ENCODE data around the gene BMP7.
"Not testable (repeated sequence)": the region's sequence is repeated elsewhere in the genome, so short reads cannot be mapped to it uniquely, and the experiment has no call there.

The BMP7 gene

DNA sequence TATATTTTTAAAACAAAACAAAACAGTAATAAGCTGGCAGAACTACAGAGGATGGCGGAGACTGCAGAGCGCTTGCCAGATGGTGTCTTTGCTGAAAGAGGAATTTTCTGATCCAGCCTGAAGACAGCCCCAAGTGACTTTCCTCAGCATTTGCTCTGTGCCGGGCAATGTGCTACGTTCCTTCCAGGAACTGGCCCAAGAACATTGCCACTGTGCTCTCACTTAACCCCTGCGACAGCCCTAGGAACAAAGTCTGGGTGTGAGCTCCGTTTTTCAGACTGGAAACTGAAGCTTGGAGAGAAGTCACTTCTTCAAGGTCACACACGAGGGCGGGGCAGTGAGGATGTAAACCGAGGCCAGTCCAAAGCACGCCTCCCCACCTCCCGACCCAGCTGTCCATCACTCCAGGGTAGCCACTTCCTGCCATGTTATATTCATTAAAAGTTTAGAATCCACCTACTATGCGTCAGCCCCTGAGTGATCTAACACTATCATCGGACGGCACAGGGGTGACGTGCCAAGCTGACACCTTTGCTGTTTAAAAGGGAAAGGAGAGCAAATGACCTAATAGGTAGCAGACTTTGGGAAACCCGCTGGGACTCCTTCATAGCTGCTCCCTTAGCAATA is 22.3 kb upstream of the BMP7 start:
- in situ Hi-C loops (cut with MboI; ENCODE audit: low sequenced_read_pairs), result no loop called here

DNA sequence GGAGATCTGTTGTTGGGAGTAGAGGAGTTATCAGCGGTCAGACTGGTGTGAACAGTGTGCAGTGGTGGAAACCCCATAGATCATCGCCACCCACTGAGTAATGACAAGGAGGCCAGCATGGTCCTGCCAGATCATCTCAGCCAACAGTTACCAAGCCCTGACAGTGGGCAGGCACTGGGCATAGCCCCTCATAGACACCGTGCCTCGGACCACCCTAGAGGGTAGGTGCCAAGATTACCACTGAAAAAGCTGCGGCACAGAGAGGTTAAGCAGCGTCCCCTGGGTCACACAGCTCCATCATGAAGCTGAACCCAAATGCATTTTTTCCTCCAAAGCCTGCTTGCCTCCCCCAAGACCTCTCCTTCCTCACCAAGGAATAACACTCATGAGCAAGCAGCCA is 21.5 kb upstream of the BMP7 start:
- in situ Hi-C loops (cut with MboI; ENCODE audit: low sequenced_read_pairs), result no loop called here

DNA sequence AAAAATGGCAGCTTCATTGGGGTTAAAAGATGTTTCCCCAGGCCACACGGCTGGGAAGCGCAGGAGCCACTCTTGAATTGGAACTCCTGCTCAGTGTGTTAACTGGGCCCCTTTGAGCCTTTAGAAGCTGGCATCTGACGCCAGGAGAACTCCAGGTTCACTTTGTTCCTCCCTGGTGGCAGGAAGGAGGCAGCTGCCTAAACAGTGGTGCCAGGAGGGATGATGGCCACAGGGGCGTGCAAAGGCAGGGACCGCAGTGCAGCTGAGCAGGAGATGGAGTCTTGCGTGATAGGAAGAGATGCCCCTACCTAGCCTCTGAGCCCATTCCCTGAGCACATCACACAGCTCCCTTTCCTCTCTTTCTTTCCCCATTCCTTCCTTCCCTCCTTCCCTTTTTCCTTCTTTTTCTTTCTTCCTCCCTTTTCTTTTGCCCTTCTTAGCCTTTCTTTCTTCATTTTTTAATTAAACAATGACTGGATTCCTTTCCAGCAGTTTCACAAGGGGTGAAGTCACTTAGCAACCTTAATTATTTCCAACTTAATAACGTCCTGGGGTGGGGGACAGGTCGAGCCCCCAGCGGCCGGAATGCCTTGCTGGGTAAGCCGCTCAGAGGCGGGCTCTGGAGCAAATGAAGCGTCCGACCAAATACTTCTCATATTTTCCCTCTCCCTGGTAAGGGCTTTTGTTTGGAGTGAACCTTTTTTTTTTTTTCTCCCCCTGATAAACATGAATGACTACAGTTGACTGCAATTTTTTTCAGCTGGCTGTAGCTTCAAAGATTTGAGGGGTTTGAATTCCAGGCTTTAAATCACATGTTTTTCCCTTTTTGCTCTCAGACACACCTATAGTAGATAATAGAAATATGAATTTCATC is 20.8 kb upstream of the BMP7 start:
- in situ Hi-C loops (cut with MboI; ENCODE audit: low sequenced_read_pairs), result no loop called here

DNA sequence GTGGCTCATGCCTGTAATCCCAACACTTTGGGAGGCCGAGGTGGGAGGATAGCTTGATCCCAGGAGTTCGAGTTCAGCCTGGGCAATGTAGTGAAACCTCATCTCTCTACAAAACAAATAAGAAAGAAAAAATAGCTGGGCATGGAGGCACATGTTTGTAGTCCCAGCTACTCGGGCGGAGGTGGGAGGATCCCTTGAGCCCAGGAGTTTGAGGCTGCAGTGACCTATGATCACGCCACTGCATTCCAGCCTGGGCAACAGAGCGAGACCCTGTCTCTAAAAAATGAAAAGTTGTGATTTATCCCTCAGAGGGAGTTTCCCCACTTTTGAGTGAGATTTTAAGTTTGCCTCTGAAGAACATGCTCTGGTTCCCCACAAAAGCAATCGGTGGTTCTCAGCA is 17.4 kb upstream of the BMP7 start:
- in situ Hi-C loops (cut with MboI; ENCODE audit: low sequenced_read_pairs), result no loop called here

DNA sequence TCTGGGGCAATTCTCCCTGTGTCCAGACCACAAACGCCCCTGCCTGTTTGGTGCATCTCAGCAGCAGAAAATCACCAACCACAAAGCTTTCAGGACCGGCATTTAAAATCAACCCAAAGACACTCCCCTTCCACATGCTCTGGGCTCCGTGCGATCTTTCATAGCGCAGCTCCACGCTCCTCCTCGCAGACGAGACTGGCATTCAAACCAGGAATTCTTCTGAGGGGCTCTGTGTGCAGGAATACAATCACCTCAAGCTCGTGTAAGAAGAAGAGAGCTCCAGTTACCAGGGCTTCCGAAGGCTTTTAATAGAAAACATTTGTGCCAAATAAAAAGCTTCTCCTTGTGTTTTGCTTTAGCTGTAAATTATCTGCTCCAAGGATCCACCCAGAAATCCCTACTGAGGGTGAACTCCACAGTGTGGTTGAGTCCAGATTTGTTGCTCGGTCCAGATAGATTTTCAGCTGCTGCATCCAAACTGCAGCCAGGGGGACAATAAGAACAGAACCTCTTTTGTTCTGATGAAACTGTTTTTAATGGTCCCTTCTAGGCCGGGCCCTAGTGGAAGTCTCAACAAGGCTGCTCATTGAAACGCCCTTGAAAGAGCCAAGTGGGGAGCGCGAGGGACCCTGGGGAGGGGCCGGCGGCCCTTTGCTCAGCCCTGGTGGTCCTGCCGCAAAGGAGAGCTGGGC is 16.4 kb upstream of the BMP7 start:
- in situ Hi-C loops (cut with MboI; ENCODE audit: low sequenced_read_pairs), result no loop called here

DNA sequence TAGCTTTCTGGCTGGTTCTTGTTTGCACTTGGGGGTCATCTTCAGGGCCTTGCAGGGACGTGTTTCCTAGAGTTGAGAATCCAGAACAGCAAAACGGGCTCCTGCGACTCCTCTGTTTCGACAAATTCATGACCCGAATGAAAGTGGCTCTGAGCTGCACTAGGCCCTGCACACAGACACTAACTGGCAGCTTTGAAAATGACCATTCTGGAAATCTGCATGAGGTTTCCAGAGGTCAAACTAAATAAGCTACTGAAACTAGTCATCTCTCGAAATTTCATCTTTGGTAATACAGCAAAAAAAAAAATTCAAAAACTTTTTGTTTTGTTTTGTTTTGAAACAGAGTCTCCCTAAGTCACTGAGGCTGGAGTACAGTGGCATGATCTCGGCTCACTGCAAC is 15.5 kb upstream of the BMP7 start:
- in situ Hi-C loops (cut with MboI; ENCODE audit: low sequenced_read_pairs), result no loop called here

DNA sequence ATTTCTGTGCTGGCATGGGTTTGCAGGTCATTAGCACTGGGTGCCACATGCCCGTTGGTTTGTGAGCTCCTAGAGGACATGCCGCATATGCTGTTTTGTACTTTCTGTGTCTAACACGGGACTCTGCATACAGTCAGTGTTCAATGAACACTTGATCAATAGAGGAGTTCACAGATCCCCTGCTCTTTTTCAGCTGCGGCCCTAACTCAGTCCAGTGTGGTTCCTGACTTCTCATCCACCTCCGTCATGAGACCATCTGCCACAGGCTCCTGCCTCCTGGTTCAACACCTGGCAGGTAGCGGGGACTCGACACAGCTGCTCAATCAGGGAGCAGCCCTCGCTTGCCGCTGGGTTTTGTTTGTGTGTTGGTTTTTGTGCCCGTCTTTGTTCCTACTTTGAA is 13.8 kb upstream of the BMP7 start:
- in situ Hi-C loops (cut with MboI; ENCODE audit: low sequenced_read_pairs), result no loop called here

DNA sequence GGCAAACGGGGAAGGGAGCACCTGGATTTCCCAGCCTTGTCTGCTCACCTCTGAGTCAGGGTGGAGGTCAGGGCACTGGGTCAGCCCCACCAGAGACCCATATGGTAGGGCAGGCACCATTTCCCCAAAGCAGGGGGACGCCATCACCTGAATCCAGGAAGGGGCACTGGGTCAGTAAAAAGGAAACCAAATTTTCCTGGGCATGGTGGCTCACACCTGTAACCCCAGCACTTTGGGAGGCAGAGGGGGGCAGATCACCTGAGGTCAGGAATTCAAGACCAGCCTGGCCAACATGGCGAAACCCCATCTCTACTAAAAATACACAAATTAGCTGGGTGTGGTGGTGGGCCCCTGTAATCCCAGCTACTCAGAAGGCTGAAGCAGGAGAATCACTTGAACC is 13.1 kb upstream of the BMP7 start:
- in situ Hi-C loops (cut with MboI; ENCODE audit: low sequenced_read_pairs), result not testable (repeated sequence)

DNA sequence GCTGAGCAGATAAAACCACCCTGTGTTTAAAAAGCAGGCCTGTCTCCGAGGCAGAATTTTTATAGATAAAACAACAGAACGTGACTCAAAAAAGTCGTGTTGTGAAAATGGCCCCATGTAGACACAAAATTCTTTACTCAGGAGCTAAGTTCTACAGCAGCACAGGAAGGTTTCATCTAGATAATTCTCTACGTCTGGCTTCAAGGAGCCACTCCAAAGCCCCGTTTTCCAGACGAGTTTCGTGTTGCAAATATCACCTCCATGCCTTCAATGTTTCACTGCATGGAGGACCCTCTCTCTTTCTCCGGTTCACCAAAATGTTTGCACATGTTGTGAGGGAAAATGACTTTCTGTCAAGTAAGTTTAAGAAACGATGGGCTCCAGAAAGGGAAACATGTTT is 12.0 kb upstream of the BMP7 start:
- in situ Hi-C loops (cut with MboI; ENCODE audit: low sequenced_read_pairs), result no loop called here

DNA sequence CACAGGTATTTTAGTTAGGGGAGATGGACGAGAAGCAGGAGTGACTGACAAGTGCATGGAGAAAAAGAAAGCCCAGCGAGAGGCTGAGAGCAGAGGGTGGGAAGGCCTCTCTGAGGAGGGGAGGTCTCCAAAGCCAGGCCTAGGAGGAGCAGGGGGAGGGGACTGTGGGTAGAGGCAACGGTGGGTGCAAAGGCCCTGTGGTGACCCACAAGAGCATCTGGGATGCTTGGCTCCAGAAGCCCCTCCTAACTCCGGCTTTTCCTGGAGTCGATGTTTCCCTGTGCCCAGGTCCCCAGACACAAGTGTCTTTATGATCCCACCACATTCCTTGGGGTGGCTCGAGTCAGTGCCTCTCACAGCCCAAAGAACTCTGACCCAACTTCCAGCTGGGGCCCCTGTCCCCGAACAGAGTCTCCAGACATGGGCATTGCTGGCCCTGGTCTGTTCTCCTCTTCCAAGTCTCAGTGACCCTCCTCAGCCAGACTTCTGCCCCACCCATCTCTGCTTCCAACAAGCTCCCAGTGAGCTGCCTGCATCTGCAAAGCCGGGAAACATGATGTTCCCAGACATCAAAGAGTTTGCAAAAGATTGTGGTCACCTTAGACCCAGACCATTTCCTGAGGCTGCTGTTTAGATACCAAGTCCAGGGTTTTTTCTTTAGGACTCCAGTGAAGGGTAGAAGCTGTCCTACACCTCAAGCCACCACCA is 11.1 kb upstream of the BMP7 start:
- in situ Hi-C loops (cut with MboI; ENCODE audit: low sequenced_read_pairs), result no loop called here

DNA sequence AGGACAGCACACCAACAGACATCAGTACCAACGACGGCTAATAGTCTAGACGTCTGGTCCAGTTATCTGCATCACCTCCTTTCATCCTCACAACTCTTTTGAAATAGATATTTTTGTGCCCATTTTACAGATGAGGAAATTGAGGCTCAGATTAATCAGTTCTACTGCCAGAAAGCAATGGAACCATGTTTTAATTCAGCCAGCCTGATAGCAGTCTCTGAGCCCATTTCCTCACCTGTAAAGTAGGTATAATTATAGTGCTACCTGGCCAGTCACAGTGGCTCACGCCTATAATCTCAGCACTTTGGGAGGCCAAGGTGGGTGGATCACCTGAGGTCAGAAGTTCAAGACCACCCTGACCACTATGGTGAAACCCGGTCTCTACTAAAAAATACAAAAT is 9.8 kb upstream of the BMP7 start:
- in situ Hi-C loops (cut with MboI; ENCODE audit: low sequenced_read_pairs), result no loop called here

DNA sequence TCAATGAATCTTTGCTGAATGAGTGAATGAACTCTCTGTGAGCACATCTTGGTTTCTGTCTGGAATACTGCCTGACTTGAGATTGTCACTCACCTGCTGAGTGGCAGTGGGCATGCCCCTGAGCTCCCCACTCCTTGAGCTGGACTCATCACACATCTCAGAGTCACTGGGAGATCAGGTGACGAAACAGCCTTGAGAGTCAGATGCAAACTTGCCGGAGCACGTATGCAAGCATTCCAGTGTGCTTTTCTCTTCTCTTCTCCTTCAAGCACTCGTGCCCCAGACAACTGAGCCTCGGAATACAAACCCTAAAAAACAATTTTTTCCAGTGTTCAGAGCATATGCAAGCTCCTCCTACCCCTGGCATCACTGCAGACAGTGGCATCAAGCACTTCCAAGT is 9.4 kb upstream of the BMP7 start:
- in situ Hi-C loops (cut with MboI; ENCODE audit: low sequenced_read_pairs), result no loop called here

DNA sequence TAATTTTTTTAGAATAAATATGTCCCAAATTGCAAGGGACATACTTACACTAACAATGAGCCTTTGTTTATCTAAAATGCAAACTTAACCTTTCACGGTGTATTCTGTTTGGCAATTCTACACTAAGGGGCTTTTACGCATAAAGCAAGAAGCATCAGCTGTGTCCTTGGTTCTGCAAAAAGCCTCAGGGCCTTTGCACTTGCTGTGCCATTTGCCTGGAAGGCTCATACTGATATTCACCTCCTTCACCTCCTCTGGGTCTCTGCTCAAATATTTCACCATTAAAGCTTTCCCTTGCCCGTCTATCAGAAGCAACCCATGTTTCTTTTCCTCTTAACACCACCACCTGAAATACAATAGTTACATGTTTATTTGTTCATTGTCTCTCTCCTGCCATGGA is 8.9 kb upstream of the BMP7 start:
- in situ Hi-C loops (cut with MboI; ENCODE audit: low sequenced_read_pairs), result no loop called here

DNA sequence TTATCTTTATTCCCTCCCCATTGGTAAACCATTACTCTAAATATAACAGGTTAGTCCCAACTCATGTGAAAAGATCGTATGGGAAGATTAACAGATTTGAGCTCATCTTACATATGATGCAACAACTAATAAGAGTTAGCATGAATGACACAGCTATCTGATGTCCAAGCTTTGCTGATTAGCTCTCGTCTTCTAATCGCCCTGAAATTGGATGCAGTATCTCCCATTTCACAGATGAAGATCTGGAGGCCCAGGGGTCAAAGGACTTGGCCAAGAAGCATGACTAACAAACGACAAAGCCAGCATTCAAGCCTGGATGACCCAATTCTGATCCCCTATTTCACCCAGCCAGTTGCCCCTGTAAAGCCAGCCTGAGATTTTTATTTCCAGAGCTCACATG is 8.4 kb upstream of the BMP7 start:
- in situ Hi-C loops (cut with MboI; ENCODE audit: low sequenced_read_pairs), result no loop called here

DNA sequence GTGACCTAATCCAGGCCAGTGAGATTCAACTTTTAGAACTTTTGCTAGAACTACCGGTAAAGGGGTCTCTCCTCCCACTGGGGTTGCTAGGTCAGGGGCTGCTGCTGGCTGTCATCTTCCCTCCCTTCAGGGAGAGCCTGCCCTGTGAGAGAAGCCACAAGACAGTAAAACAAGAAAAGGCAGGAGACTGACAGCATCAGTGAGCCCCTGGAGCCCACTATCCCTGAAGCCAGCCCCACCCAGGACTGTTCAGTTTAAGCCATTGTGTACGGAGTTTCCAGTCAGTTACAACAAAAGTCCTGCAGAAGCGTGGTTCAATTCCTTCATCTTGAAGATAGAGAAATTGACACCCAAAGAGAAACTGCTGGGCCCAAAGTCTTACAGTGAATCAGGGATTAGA is 7.9 kb upstream of the BMP7 start:
- in situ Hi-C loops (cut with MboI; ENCODE audit: low sequenced_read_pairs), result no loop called here

DNA sequence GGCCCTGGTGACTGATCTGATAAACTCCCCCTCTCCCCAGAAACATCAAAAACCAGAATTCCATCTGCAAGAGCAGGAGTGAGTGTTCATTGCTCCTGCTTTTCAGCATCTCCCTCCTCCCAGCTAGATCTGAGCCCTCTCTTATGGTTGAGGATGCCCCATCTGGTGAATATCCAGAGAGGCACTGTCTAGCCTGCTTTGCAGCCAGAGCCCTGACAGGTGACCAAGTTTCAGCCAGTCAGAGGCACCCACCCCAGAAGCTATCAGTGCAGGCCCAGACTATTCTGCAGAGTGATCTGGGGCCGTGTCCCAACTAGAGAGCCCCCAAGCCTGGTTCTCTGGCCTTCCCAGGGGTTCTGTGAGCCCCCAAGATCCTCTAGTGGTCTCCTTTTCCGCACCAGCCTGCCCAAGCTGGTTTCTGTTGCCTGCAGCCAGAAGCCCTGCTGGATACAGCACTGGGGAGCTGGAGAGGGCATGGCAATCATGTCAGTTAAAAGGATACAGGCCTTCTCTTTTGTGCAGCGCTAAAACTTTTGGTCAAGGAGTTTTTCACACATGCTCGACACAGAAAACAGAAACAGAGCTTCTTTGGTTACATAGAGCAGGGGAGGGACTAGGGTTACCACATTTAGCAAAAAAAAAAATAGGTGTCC is 6.6 kb upstream of the BMP7 start:
- in situ Hi-C loops (cut with MboI; ENCODE audit: low sequenced_read_pairs), result no loop called here

DNA sequence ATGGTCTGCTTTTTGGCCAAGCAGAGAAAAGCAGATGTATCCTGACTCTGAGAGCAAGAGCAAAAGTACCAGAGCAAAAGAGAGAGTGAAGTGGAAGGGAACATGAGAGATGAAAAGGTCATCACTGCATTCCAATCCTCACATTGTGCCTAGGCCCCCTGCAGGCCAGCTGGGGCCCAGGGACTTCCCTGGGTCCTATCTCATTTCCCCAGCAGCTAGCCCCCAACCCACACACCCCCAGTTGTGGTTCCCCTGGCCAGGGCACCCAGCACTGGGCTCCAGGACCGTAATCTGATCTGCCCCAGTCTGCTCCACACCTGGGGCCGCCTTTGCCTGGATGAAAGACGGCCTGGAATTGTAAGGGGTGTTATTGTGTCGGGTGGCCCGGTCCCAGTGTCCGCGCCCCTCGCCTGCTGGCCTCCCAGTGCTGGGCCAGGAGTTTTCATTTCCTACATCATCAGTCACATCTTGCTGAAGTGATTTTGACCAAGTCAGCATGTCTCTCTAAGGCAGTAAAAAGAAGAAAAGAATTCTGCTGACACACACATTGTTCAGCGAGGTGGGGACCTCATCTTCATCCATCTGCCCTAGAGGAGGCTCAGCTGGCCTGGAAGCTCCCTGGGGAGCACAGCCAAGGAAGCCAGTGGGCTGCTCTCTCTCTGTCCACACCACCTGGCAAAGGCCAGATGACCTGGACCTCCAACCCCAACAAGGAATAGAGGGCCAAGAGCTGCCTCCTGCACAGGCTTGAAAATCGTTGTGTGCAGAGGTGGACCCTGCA is 4.0 kb upstream of the BMP7 start:
- in situ Hi-C loops (cut with MboI; ENCODE audit: low sequenced_read_pairs), result no loop called here

DNA sequence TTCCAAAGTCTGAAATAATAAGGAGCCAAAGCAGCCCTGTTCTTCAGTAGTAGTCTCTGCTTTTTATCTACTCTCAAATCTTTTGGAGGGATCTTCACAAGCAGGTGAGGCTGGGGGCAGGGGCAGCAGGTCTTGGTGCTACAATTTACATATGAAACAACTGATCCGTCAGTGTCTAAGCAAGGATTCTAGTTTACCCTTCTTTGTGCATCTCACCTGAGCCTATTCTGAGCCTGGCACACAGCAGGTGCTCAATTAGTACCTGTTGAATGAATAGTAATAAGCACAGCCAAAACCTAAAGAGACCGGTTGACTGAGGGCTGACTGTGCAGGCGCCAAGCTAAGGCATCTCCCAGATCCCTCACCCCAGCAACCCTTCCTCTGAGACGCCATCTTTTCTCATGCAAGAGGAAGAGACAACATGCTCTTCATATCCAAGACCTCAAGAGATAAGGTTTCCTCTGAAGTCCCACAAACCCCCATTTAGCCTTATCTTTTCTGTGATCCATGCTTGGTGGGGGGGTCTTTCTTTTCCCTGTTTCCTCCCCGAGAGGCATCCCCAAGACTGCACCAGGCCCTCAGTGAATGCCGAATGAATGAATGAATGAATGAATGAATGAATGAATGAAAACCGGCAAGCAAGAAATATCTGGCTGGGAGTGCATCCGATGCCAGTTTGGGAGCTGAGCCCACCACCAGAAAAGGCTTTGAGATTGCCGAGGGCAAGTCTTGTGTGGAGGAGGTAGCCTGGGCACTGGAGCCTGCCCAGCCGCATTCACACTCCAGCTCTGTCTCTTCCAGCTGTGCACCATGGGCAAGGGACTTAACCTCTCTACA is 2.9 kb upstream of the BMP7 start:
- in situ Hi-C loops (cut with MboI; ENCODE audit: low sequenced_read_pairs), result no loop called here

DNA sequence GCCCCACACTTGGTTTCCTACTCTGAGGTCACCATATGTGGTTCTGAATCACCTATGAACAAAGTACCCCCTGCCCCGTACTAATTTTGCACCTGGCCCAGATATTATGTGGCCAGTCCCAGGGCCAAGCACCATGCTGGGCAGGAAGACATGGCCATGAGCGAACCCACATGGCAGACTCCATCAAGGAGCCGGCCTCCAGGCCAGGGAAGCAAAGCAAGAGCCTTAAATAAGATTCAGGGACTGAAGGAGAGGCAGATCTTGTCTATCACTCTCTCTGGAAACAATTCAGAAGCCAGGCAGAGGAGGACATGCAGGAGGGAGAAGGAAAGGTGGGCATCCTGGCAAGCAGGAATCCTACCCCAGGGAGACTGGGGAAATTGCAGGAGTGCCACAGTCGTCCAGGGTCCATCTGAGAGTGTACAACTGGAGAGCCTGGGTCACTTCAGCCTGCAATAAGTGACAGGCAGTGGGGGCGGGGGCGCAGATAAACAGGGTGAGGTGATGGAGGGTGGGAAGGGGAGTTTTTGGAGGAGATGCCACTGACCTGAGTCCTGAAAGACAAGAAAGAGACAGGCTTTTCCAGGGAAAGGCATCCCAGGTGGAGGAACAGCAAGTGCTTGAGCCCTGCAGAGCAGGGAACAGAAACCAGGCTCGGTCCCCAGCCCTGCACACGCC is 2.1 kb upstream of the BMP7 start:
- in situ Hi-C loops (cut with MboI; ENCODE audit: low sequenced_read_pairs), result no loop called here
